K562 (cell line): ENCODE results near the gene MAD2L1BP. TPM values are rescaled to one million over a fixed set of nuclear protein-coding genes. Genes with fewer than 3 reads are reported as not detected.

Experiments used
- ATAC-seq: fragments of 200-7000 bp; cut with Tn5 transposase; 3 replicates; pipeline ENCODE4 v1.9.1; 2020; ENCODE audit warnings: moderate library complexity
- BruUV-seq: library from RNA; stranded (reverse); fragments of 400-500 nt; replicated peaks from 2 replicates; lab custom pipeline; 2021; lab: Mats Ljungman, UMichigan
- CTCF ChIA-PET: fragments of 300-600 bp; formaldehyde crosslinking; extraction: SDS; loops from one replicate; lab custom pipeline; 2021; ENCODE audit warnings: low intra/inter-chr PET ratio; lab: Yijun Ruan, JAX
- POLR2A ChIA-PET: fragments of 300-600, 350-650 bp; sonication (Branson Sonifier 250); formaldehyde crosslinking; extraction: SDS; loops from one replicate; lab custom pipeline; 2021; ENCODE audit warnings: antibody characterized with exemption, inconsistent platforms; lab: Yijun Ruan, JAX
- DNase-seq, 4 experiments: peaks; one replicate each; pipeline versions ENCODE4 v3.0.0 to v3.0.0-alpha.2; 2011 to 2018; ENCODE audit warnings: low spot score in 3 of 4, mixed read lengths in 3 of 4; ENCODE audit errors: extremely low read depth in 1 of 4
- FAIRE-seq: peaks from 2 replicates; lab custom pipeline; 2011; peaks lifted over from hg19 to GRCh38; lab: Jason Lieb, UNC
- H2AFZ ChIP-seq: 2 replicates; pipeline ENCODE4 v1.6.0; 2011; ENCODE audit warnings: low read depth, low read length, control low read depth, inconsistent platforms
- H3K27ac ChIP-seq: fragments of 200-600 bp; 3 replicates; pipeline ENCODE4 v1.8.0; 2011; ENCODE audit warnings: low read depth, mild to moderate bottlenecking, control low read depth, inconsistent platforms, low read length, moderate library complexity, mixed read lengths; ENCODE audit errors: extremely low read depth
- H3K27me3 ChIP-seq, 2 experiments: fragments of 300-600 bp in 1 of 2; 2 replicates in 1 of 2; 3 replicates in 1 of 2; pipeline versions ENCODE4 v1.6.0 to v1.8.0; 2011; ENCODE audit warnings: inconsistent platforms in 2 of 2, low read length in 2 of 2, mild to moderate bottlenecking in 1 of 2, mixed read lengths in 1 of 2, moderate library complexity in 1 of 2; ENCODE audit not compliant: control insufficient read depth in 2 of 2, insufficient read depth in 2 of 2
- H3K36me3 ChIP-seq: fragments of 300-600 bp; 3 replicates; pipeline ENCODE4 v1.8.0; 2011; ENCODE audit warnings: mild to moderate bottlenecking, low read length, inconsistent platforms; ENCODE audit not compliant: control insufficient read depth, insufficient read depth
- H3K4me1 ChIP-seq, 2 experiments: fragments of 200-600 bp in 1 of 2; replicated peaks in 1 of 2; 2 replicates in 1 of 2; 3 replicates in 1 of 2; pipeline versions ENCODE4 v1.5.1 to v1.8.0; 2011; ENCODE audit warnings: inconsistent platforms in 2 of 2, low read length in 2 of 2, mild to moderate bottlenecking in 1 of 2, mixed read lengths in 1 of 2, moderate library complexity in 1 of 2; ENCODE audit not compliant: control insufficient read depth in 2 of 2, insufficient read depth in 2 of 2
- H3K4me2 ChIP-seq: 2 replicates; pipeline ENCODE4 v1.6.1; 2011; ENCODE audit warnings: low read length, control low read depth, inconsistent platforms, mixed read lengths; ENCODE audit not compliant: insufficient read depth
- H3K4me3 ChIP-seq: fragments of 200-600 bp; sonication (generic), shearing (Covaris generic); 2 replicates; pipeline ENCODE4 v1.5.1; 2016; ENCODE audit warnings: control low read depth, inconsistent platforms
- H3K79me2 ChIP-seq: fragments of 200-600 bp; 3 replicates; pipeline ENCODE4 v1.8.0; 2011; ENCODE audit warnings: low read length, inconsistent platforms; ENCODE audit not compliant: control insufficient read depth, insufficient read depth
- H3K9ac ChIP-seq, 2 experiments: 2 replicates each; pipeline versions ENCODE4 v1.6.0 to v1.6.1; 2011; ENCODE audit warnings: low read depth in 2 of 2, low read length in 2 of 2, control low read depth in 1 of 2, inconsistent platforms in 1 of 2, mild to moderate bottlenecking in 1 of 2, mixed read lengths in 1 of 2; ENCODE audit not compliant: insufficient read depth in 1 of 2
- H3K9me1 ChIP-seq: one replicate; pipeline ENCODE4 v1.6.0; 2011; ENCODE audit warnings: inconsistent platforms, mild to moderate bottlenecking, low read length, moderate library complexity; ENCODE audit not compliant: control insufficient read depth, insufficient read depth
- H3K9me3 ChIP-seq: replicated peaks from 2 replicates; pipeline ENCODE4 v1.5.1; 2011; ENCODE audit warnings: low read depth, low read length, inconsistent platforms; ENCODE audit not compliant: control insufficient read depth, insufficient read depth
- H4K20me1 ChIP-seq: replicated peaks from 2 replicates; pipeline ENCODE4 v1.6.1; 2011; ENCODE audit warnings: low read length, inconsistent platforms, mixed read lengths; ENCODE audit not compliant: control insufficient read depth, insufficient read depth
- EGR1 ChIP-seq: fragments of 450-650 bp; conservative IDR thresholded peaks from 2 replicates; pipeline ENCODE4 v1.6.1; 2017; ENCODE audit warnings: mild to moderate bottlenecking
- MAZ ChIP-seq, 2 experiments: fragments of 450-650 bp in 1 of 2; sonication (generic) in 1 of 2; formaldehyde crosslinking; IDR thresholded peaks in 1 of 2; conservative IDR thresholded peaks in 1 of 2; 2 replicates each; pipeline versions ENCODE4 v1.4.0 to v1.5.0; 2020; ENCODE audit warnings: mild to moderate bottlenecking in 1 of 2, missing genetic modification reagents in 1 of 2
- MTA2 ChIP-seq: fragments of 450-650 bp; IDR thresholded peaks from 2 replicates; pipeline ENCODE4 v1.6.1; 2016; ENCODE audit warnings: low read depth
- OTX1 ChIP-seq: fragments of 450-650 bp; formaldehyde crosslinking; IDR thresholded peaks from 2 replicates; pipeline ENCODE4 v1.4.0; 2022; ENCODE audit warnings: mild to moderate bottlenecking
- SMARCE1 ChIP-seq: fragments of 450-650 bp; IDR thresholded peaks from 2 replicates; pipeline ENCODE4 v1.7.1; 2016; ENCODE audit warnings: mild to moderate bottlenecking
- SRF ChIP-seq, 2 experiments: fragments of 250-450, 450-650 bp in 1 of 2; sonication (Bioruptor Pico) in 1 of 2; sonication (generic) in 1 of 2; formaldehyde crosslinking; IDR thresholded peaks; 2 replicates each; pipeline versions ENCODE4 v1.5.0 to v1.5.1; 2020 to 2022; ENCODE audit warnings: mild to moderate bottlenecking in 1 of 2, missing genetic modification reagents in 1 of 2
- TBP ChIP-seq: optimal IDR thresholded peaks from 2 replicates; pipeline ENCODE3; 2011; ENCODE audit warnings: low read depth, low read length, improper control_type of control experiment
- ZKSCAN8 ChIP-seq: fragments of 200-800 bp; sonication (Bioruptor generic); IDR thresholded peaks from 2 replicates; pipeline ENCODE4 v1.6.1; 2016; ENCODE audit warnings: missing genetic modification characterization, missing compliant biosample characterization
- ZNF583 ChIP-seq: fragments of 250-450 bp; sonication (Bioruptor Pico); IDR thresholded peaks from 2 replicates; pipeline ENCODE4 v1.4.0; 2020
- WGBS: fragments of 100-300 bp; shearing (Covaris generic); methylation state at CpG from one replicate; pipeline ENCODE4 v1.1.6; 2016; ENCODE audit warnings: low coverage, mixed read lengths; ENCODE audit not compliant: insufficient coverage; ENCODE audit errors: missing lambda C conversion rate; 5-methylcytosine and 5-hydroxymethylcytosine counted together
- in situ Hi-C: fragments of 300-500 bp; cut with MboI; formaldehyde crosslinking; loops from 4 replicates; pipeline ENCODE4 v1.15.0; 2018; ENCODE audit warnings: inconsistent platforms, mixed read lengths
- intact Hi-C: fragments of 100-400 bp; cut with micrococcal nuclease; formaldehyde crosslinking; loops from 2 replicates; pipeline ENCODE4 v1.14.2; 2022
- polyA plus RNA-seq, 8 experiments: library from polyadenylated mRNA; depleted of rRNA in 4 of 8; stranded (reverse) in 5 of 8; unstranded in 3 of 8; fragments of >200 nt; fragmentation: Nextera tagmentation in 2 of 8; fragmentation: Illumina TruSeq in 1 of 8; extraction: Ambion mirVana in 2 of 8; extraction: Trizol in 1 of 8; gene quantifications; 2 replicates each; pipeline versions ENCODE4 v1.2.1 to v1.2.3, GENCODE V29; 2011 to 2014; ENCODE audit warnings: inconsistent platforms in 1 of 8, missing spikeins in 1 of 8
- total RNA-seq, 7 experiments: library from RNA; depleted of rRNA in 6 of 7; stranded (reverse); fragments of >200 nt in 6 of 7; fragmentation: Illumina TruSeq in 2 of 7; extraction: Trizol in 2 of 7; gene quantifications; 2 replicates each; pipeline versions ENCODE4 v1.2.1 to v1.2.3, GENCODE V29; 2011 to 2021; ENCODE audit warnings: low replicate concordance in 1 of 7
- TF ChIP-seq, protein P1 (sequence below): fragments of 450-650 bp; formaldehyde crosslinking; IDR thresholded peaks from 2 replicates; pipeline ENCODE4 v1.4.0; 2020; ENCODE audit warnings: mild to moderate bottlenecking, moderate library complexity
- TF ChIP-seq, protein P2 (sequence below): fragments of 250-450 bp; sonication (Bioruptor Pico); IDR thresholded peaks from 2 replicates; pipeline ENCODE4 v1.8.0; 2021; ENCODE audit warnings: mild to moderate bottlenecking, moderate library complexity
- TF ChIP-seq, protein P3 (sequence below), 3 experiments: fragments of 200-800 bp in 1 of 3; fragments of 250-450 bp in 1 of 3; fragments of 450-650 bp in 1 of 3; sonication (Bioruptor Pico) in 1 of 3; sonication (Bioruptor generic) in 1 of 3; formaldehyde crosslinking in 1 of 3; IDR thresholded peaks; 2 replicates each; pipeline versions ENCODE4 v1.6.1 to v1.8.0; 2016 to 2022; ENCODE audit warnings: mild to moderate bottlenecking in 2 of 3, missing genetic modification characterization in 2 of 3, missing compliant biosample characterization in 1 of 3, moderate library complexity in 1 of 3
- TF ChIP-seq, protein P4 (sequence below): fragments of 450-650 bp; formaldehyde crosslinking; IDR thresholded peaks from 2 replicates; pipeline ENCODE4 v1.4.0; 2022; ENCODE audit warnings: missing genetic modification characterization

Gene MAD2L1BP
- total and polyA plus RNA-seq, 9 of the 15 experiments (the other 6 are each of a cell fraction or from before 2014, with no cell fraction given): 69.7 to 321 (median 111) TPM

DNA sequence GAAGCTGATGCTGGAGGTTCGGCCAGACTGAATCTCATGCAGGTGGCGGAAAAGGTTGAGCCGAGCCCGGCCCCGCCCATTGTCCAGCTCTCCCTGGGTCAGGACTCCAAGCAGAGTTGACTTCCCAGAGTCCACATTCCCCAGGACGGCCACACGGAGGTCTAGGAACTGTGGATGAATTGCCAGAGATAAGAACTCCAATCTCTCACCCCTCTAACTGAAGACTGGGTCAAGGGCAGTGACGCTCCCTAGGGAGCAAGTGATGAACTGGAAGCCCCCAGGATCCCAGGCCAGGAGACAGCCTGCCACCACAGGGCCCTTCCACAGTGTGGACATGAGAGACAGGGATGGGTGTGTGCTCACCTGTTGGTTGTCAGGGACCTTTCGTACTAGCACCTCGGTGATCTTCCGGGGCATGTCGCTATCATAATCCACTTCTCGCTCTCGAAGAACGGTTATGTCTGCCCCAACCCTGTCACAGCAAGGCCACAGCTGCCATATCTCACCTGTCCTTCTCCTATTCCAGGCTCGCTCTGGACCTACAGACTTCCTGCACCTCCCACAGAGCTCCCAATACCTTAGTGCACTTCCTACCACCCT lies 10.1 kb upstream of the MAD2L1BP start:
- DNase-seq (peak in 2 of 4 experiments; percentile 43 to 52), ATAC-seq (no peak), FAIRE-seq (no peak)
- intact Hi-C loops: loop anchor here (5.0 kb wide), 2 partner anchors 42 to 502 kb away; partner anchors contain the start of genes MRPL14 and TMEM63B
- CTCF ChIA-PET: no interaction called here
- H3K27me3 ChIP-seq: no peaks in the 10 kb centered on the region; a peak in 1 of 5 replicates
- peak overlapping the region; percentile 98 for H3K4me2 ChIP-seq
- H3K4me3 ChIP-seq: no peak overlapping the region
- POLR2A ChIA-PET: interaction anchor here (0.7 to 7.9 kb wide), 7 partner anchors 9 to 442 kb away, joined by 3 to 135 read pairs (median 3); no protein-coding TSS in a partner anchor
- H4K20me1 ChIP-seq: 0 out of 2 replicates have a peak, but pooled peaks cover 7% of the 10 kb centered on the region
- 92% methylated on average over 16 of the region's 16 CpGs for WGBS
- H3K27ac ChIP-seq: peak overlapping the region; percentile 99; the same call in 2 of the 3 replicates
- peaks cover 71% of the 10 kb centered on the region for H3K36me3 ChIP-seq
- in situ Hi-C loops: no loop called here
- no TSS peak for BruUV-seq
- peaks cover 23 to 30% of the 10 kb centered on the region in 2 experiments for H3K4me1 ChIP-seq
- peaks cover 61% of the 10 kb centered on the region for H3K79me2 ChIP-seq
- no peak overlapping the region for H2AFZ ChIP-seq
- no peaks in the 10 kb centered on the region for H3K9me3 ChIP-seq
- H3K9ac ChIP-seq: peak overlapping the region; percentile 69 to 99; a peak in 2 of 4 replicates
- H3K9me1 ChIP-seq: peaks cover 13% of the 10 kb centered on the region
- TF ChIP-seq, protein P1, sequence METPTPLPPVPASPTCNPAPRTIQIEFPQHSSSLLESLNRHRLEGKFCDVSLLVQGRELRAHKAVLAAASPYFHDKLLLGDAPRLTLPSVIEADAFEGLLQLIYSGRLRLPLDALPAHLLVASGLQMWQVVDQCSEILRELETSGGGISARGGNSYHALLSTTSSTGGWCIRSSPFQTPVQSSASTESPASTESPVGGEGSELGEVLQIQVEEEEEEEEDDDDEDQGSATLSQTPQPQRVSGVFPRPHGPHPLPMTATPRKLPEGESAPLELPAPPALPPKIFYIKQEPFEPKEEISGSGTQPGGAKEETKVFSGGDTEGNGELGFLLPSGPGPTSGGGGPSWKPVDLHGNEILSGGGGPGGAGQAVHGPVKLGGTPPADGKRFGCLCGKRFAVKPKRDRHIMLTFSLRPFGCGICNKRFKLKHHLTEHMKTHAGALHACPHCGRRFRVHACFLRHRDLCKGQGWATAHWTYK (CRISPR knock-in tag): peak; percentile 40; the same call in 1 of the 2 replicates
- TF ChIP-seq MAZ (CRISPR knock-in tag; conservative IDR thresholded peaks at IDR 0.05 in 1 of 2, IDR thresholded peaks at IDR 0.05 in 1 of 2): peak; percentile 12 to 14; a peak in 1 of 4 replicates
- TF ChIP-seq SMARCE1: no peak
- TF ChIP-seq ZKSCAN8: no peak
- peak; percentile 81 for TF ChIP-seq OTX1 (CRISPR knock-in tag)
- TF ChIP-seq TBP: no peak
- TF ChIP-seq, protein P2, sequence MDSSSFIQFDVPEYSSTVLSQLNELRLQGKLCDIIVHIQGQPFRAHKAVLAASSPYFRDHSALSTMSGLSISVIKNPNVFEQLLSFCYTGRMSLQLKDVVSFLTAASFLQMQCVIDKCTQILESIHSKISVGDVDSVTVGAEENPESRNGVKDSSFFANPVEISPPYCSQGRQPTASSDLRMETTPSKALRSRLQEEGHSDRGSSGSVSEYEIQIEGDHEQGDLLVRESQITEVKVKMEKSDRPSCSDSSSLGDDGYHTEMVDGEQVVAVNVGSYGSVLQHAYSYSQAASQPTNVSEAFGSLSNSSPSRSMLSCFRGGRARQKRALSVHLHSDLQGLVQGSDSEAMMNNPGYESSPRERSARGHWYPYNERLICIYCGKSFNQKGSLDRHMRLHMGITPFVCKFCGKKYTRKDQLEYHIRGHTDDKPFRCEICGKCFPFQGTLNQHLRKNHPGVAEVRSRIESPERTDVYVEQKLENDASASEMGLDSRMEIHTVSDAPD (CRISPR knock-in tag): no peak
- TF ChIP-seq EGR1: no peak
- TF ChIP-seq, protein P3, sequence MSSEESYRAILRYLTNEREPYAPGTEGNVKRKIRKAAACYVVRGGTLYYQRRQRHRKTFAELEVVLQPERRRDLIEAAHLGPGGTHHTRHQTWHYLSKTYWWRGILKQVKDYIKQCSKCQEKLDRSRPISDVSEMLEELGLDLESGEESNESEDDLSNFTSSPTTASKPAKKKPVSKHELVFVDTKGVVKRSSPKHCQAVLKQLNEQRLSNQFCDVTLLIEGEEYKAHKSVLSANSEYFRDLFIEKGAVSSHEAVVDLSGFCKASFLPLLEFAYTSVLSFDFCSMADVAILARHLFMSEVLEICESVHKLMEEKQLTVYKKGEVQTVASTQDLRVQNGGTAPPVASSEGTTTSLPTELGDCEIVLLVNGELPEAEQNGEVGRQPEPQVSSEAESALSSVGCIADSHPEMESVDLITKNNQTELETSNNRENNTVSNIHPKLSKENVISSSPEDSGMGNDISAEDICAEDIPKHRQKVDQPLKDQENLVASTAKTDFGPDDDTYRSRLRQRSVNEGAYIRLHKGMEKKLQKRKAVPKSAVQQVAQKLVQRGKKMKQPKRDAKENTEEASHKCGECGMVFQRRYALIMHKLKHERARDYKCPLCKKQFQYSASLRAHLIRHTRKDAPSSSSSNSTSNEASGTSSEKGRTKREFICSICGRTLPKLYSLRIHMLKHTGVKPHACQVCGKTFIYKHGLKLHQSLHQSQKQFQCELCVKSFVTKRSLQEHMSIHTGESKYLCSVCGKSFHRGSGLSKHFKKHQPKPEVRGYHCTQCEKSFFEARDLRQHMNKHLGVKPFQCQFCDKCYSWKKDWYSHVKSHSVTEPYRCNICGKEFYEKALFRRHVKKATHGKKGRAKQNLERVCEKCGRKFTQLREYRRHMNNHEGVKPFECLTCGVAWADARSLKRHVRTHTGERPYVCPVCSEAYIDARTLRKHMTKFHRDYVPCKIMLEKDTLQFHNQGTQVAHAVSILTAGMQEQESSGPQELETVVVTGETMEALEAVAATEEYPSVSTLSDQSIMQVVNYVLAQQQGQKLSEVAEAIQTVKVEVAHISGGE (CRISPR knock-in tag; IDR thresholded peaks at IDR 0.05): no peak
- TF ChIP-seq, protein P4, sequence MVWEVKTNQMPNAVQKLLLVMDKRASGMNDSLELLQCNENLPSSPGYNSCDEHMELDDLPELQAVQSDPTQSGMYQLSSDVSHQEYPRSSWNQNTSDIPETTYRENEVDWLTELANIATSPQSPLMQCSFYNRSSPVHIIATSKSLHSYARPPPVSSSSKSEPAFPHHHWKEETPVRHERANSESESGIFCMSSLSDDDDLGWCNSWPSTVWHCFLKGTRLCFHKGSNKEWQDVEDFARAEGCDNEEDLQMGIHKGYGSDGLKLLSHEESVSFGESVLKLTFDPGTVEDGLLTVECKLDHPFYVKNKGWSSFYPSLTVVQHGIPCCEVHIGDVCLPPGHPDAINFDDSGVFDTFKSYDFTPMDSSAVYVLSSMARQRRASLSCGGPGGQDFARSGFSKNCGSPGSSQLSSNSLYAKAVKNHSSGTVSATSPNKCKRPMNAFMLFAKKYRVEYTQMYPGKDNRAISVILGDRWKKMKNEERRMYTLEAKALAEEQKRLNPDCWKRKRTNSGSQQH (CRISPR knock-in tag): peak; percentile 91
- TF ChIP-seq MTA2: no peak
- TF ChIP-seq SRF (CRISPR knock-in tag; IDR thresholded peaks at IDR 0.05): 0 out of 4 replicates have a peak, but pooled peaks have one; percentile 37 to 67
- peak; percentile 69; the same call in 1 of the 2 replicates for TF ChIP-seq ZNF583
